HTR-8/SVneo (cell line): ENCODE data around the gene METAP1.
A peak's percentile ranks its signal among the peaks of the same experiment; 100 is the strongest.
"Not testable (repeated sequence)": the region's sequence is repeated elsewhere in the genome, so short reads cannot be mapped to it uniquely, and the experiment has no call there.

Experiments used
- DNase-seq: peaks from one replicate; pipeline ENCODE4 v3.0.0; 2011; ENCODE audit warnings: low spot score, mixed read lengths; ENCODE audit not compliant: insufficient read length
- FAIRE-seq: peaks from 2 replicates; lab custom pipeline; 2011; peaks lifted over from hg19 to GRCh38; lab: Jason Lieb, UNC

METAP1 gene

GRCh38 chr4:99043346-99043745 is 47.8 kb downstream of the METAP1 start:
- no peak for FAIRE-seq
- no peak for DNase-seq

- FAIRE-seq (no peak), DNase-seq (no peak)
These were observed 52.2 kb downstream of the METAP1 start for GRCh38 chr4:99047710-99048109.

GRCh38 chr4:99052902-99053301 is 57.4 kb downstream of the METAP1 start:
- FAIRE-seq, result no peak
- DNase-seq, result no peak

- no peak for FAIRE-seq
- no peak for DNase-seq
These were observed 59.0 kb downstream of the METAP1 start for GRCh38 chr4:99054428-99054994.

- FAIRE-seq, result no peak
- DNase-seq, result no peak
These were observed 62.7 kb downstream of the METAP1 start for GRCh38 chr4:99058228-99058627.

- FAIRE-seq, result no peak
- DNase-seq, result no peak
These were observed 64.0 kb downstream of the METAP1 start for GRCh38 chr4:99059550-99059949.

GRCh38 chr4:99061048-99061700 is 65.7 kb downstream of the METAP1 start:
- FAIRE-seq, result no peak
- DNase-seq, result no peak

- FAIRE-seq, result no peak
- DNase-seq, result peak; percentile 2
These were observed 66.6 kb downstream of the METAP1 start for GRCh38 chr4:99062120-99062519.

GRCh38 chr4:99065521-99065920 is 70.0 kb downstream of the METAP1 start:
- FAIRE-seq, DNase-seq: not testable (repeated sequence)

- FAIRE-seq (no peak), DNase-seq (no peak)
These were observed 72.1 kb downstream of the METAP1 start for GRCh38 chr4:99067617-99068016.

- DNase-seq, result no peak
- no peak for FAIRE-seq
These were observed 75.6 kb downstream of the METAP1 start for GRCh38 chr4:99071159-99071558.

- DNase-seq (no peak), FAIRE-seq (no peak)
These were observed 79.3 kb downstream of the METAP1 start for GRCh38 chr4:99074816-99075215.

GRCh38 chr4:99076292-99076976 is 80.9 kb downstream of the METAP1 start:
- FAIRE-seq (no peak), DNase-seq (no peak)

GRCh38 chr4:99077177-99077576 is 81.7 kb downstream of the METAP1 start:
- DNase-seq (no peak), FAIRE-seq (no peak)

GRCh38 chr4:99078336-99078735 is 82.8 kb downstream of the METAP1 start:
- FAIRE-seq (no peak), DNase-seq (no peak)

GRCh38 chr4:99078931-99079624 is 83.6 kb downstream of the METAP1 start:
- FAIRE-seq, result no peak
- no peak for DNase-seq

- no peak for DNase-seq
- FAIRE-seq, result no peak
These were observed 84.2 kb downstream of the METAP1 start for GRCh38 chr4:99079625-99080295.

- DNase-seq, FAIRE-seq: not testable (repeated sequence)
These were observed 85.3 kb downstream of the METAP1 start for GRCh38 chr4:99080869-99081268.

GRCh38 chr4:99082192-99082591 is 86.7 kb downstream of the METAP1 start:
- DNase-seq, result no peak

GRCh38 chr4:99084595-99084994 is 89.1 kb downstream of the METAP1 start:
- FAIRE-seq (no peak), DNase-seq (no peak)

More at GRCh38 chr4:99082192-99082591, 86.7 kb downstream of the METAP1 start:
- no peak for FAIRE-seq
